Right ventricle myocardium inferior (tissue), 1 donor: ENCODE data around the gene CAMSAP1. TPM values are rescaled to one million over a fixed set of nuclear protein-coding genes. Genes with fewer than 3 reads are reported as not detected.
"Not testable (repeated sequence)": the region's sequence is repeated elsewhere in the genome, so short reads cannot be mapped to it uniquely, and the experiment has no call there.

Experiments used
- ATAC-seq: fragments of 200-7000 bp; cut with Tn5 transposase; one replicate; pipeline ENCODE4 v1.9.1; 2020; ENCODE audit warnings: mild to moderate bottlenecking, moderate library complexity
- DNase-seq: peaks from one replicate; pipeline ENCODE4 v3.0.0; 2021; ENCODE audit errors: missing footprints
- intact Hi-C: fragments of 100-400 bp; cut with DNase I; formaldehyde crosslinking; loops from one replicate; pipeline ENCODE4 v1.11.0; 2022
- total RNA-seq: library from RNA; stranded (reverse); fragmentation: NEBNext Ultra II Directional; extraction: Animal tissue kit (Norgen Biotek cat#: 25700); gene quantifications from one replicate; pipeline ENCODE4 v1.2.1, GENCODE V29; 2021
- donor health status: DM: no; HTN: yes; CAD: no; lungs with severe emphysema.

Gene CAMSAP1
- total RNA-seq, 1 donor from 2014 or later = 17.6 TPM

GRCh38 chr9:135926402-135927194 is 19.3 kb upstream of the CAMSAP1 start:
- ATAC-seq (peak; percentile 43), DNase-seq (no peak)
- intact Hi-C loops = no loop called here

- DNase-seq = no peak
- no peak for ATAC-seq
- intact Hi-C loops = no loop called here
These were observed 18.3 kb upstream of the CAMSAP1 start for GRCh38 chr9:135925496-135926133.

DNA sequence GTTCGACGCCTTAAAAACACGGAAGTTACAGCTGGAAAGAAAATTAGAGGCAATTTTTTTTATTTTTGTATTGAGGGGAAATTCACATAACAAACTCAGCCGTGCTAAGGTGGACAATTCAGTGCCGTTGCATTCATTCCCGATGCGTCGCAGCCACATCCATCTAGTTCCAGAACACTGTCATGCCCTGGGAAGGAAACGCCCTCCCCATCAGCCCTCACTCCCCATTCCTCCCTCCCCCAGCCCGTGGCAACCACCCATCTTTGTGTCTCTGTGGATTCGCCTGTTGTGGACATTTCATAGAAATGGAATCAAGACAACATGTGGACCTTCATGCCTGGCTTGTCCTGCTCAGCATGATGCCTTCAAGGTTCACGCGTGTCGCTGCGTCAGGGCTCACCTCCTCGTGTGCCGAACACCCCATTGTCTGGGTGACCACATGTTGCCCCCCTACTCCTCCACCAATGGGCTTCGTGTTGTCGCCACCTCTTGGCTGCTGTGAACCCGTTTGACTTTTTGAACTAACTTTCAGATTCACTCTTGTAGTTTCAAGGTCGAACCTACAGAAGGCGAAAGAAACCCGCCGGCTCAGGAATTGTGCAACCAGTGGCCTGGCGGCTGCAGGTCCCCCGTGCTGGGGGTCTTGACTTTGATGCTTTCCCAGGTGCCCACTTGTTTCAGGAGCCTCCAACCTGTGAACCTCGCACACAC is 17.4 kb upstream of the CAMSAP1 start:
- DNase-seq = no peak

DNA sequence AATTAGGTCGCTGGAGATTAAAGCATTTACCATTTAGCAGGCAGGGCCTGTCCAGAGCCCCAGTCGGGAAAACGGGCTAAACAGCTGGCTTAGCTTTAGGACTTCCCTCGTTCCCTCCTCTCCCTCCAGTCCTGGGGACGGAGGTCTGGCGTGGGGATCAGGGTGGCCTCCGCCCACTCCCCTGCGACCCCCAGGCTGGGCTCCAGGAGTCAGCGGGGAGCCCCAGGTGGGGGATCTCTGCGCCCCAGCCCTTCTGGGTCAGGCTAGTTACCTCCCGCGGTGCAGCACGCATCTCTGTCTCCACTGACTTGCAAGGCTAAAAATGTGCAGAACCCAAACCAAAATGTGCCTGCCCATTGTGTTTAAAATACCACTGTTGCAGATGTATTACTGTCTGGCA is 16.2 kb upstream of the CAMSAP1 start:
- DNase-seq (no peak), ATAC-seq (no peak)
- intact Hi-C loops = no loop called here

More for the DNA sequence above, 17.4 kb upstream of the CAMSAP1 start:
- no peak for ATAC-seq
- intact Hi-C loops = no loop called here

- intact Hi-C loops = no loop called here
- ATAC-seq (no peak), DNase-seq (no peak)
These were observed 14.5 kb upstream of the CAMSAP1 start for GRCh38 chr9:135921749-135922310.

DNA sequence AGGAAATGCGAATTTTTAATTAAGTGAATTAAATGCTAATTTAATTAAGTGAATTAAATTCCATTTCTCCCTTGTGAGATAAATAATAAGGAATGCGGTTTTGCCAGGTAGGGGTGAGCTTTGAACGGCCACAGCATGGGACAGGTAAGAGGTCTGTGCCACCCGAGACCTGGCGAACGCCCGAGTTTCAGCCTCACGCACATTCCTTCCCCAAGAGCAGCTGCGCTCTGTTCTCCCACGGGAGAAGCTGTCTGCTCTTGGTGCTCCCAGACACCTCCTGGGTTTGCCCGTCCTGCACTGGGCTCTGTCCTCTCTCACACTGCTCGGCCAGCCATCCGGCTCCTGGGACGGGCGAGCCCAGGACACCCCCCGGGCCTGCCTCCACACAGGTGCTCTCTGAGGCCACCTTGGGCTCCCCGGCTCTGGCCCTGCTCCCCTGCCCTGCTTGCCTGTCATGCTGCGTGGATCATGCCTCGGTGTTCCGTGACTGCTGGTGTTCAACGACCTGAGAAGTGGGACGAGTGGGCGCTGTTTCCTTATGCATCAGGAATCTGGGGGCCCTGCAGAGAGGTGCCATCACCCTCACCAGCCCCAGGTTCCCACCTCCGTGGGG is 13.7 kb upstream of the CAMSAP1 start:
- no peak for DNase-seq
- ATAC-seq = no peak
- intact Hi-C loops = no loop called here

DNA sequence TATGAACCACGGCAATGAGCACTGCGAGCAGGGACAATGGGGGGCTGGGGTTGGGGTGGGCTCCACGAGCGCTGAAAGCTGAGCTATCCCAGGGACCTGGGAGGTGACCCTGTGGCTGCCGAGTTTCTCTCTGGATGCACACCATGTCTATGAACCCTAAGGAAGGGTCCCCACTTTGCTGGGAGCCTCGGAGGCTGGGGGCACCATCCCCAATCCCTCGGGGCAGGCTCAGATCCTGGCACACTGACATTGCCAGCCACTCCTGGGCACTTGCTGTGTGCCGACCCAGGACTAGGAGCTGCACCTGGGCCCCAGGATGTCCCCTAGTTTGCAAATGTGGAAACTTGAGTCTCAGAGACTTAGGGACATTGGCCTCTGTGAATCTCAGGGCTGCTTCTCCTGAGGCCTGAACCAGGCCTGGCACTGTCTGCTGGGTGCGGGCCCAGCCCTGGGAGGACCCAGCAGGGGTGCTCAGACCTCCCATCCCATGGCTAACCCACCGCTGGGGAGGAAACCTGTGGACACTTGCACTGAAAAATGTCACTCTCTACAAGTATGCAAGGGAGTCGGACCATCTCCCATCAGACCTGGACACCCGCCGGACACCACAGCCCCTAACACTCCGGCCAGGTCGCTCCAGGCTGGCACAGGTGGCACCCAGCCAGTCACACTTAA is 13.0 kb upstream of the CAMSAP1 start:
- DNase-seq = no peak
- ATAC-seq = no peak
- intact Hi-C loops = no loop called here

- intact Hi-C loops = no loop called here
- ATAC-seq = no peak
- no peak for DNase-seq
These were observed 12.1 kb upstream of the CAMSAP1 start for GRCh38 chr9:135919318-135919890.

DNA sequence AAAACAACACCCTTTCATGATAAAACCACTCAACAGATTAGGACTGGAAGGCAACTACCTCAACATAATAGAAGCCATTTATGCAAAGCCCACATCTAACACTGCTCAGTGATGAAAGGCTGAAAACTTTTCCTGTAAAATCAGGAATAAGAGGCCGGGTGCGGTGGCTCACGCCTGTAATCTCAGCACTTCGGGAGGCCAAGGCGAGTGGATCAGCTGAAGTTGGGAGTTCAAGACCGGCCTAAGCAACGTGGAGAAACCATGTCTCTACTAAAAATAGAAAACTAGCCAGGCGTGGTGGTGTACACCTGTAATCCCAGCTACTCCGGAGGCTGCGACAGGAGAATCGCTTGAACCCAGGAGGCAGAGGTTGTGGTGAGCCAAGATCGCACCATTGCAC is 8.9 kb upstream of the CAMSAP1 start:
- ATAC-seq, DNase-seq, intact Hi-C loops: not testable (repeated sequence)

- no peak for ATAC-seq
- intact Hi-C loops = no loop called here
- no peak for DNase-seq
These were observed 7.6 kb upstream of the CAMSAP1 start for GRCh38 chr9:135914921-135915320.

DNA sequence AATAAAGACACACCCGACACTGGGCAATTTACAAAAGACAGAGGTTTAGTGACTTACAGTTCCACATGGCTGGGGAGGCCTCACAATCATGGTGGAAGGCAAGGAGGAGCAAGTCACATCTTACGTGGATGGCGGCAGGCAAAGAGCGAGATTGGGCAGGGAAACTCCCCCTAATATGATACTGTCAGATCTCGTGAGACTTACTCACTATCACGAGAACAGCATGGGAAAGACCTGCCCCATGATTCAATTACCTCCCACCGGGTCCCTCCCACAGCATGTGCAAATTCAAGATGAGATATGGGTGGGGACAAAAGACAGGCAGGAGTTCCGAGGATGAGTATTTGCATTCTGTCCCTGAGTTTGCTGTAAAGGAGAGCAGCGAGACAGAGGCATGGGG is 3.9 kb upstream of the CAMSAP1 start:
- ATAC-seq, DNase-seq, intact Hi-C loops: not testable (repeated sequence)

DNA sequence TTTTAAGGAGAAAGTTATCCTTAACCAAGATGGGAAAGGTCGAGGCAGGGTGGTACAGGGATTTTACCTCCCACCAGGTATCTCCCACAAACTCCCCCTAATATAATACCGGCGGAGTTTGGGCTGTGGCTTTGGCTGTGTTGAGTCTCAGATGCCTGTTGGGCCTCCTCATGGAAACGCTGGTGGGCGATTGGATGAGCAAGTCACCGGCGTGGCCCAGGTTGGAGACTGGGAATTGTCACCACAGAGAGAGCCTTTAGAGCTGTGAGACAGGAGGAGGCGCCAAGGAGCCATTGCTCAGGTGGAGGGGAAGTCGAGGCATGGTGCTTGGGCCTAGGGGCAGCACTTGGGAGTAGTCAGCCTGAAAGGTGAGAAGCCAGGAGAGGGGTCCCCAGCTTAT is 3.4 kb upstream of the CAMSAP1 start:
- intact Hi-C loops = no loop called here
- DNase-seq = no peak
- ATAC-seq = no peak

- ATAC-seq (no peak), DNase-seq (no peak)
- intact Hi-C loops = no loop called here
These were observed 2.9 kb upstream of the CAMSAP1 start for GRCh38 chr9:135910216-135910615.

DNA sequence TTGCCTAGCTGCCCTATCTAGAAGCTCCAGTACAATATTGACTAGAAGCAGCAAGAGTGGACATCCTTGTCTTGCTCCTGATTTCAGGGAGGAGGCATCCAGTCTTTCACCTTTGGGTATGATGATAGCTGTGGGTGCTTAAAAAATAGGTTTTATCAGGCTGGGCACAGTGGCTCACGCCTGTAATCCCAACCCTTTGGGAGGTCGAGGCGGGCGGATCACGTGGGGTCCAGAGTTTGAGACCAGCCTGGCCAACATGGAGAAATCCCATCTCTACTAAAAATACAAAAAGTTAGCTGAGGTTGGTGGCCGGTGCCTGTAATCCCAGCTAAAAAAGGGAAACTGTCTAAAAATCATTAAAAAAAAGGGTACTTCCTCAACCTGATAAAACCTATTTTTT is 2.0 kb upstream of the CAMSAP1 start:
- DNase-seq = no peak
- no peak for ATAC-seq
- intact Hi-C loops = loop anchor here (5.0 kb wide), 3 partner anchors 38 to 53 kb away; partner anchors contain the start of gene UBAC1

DNA sequence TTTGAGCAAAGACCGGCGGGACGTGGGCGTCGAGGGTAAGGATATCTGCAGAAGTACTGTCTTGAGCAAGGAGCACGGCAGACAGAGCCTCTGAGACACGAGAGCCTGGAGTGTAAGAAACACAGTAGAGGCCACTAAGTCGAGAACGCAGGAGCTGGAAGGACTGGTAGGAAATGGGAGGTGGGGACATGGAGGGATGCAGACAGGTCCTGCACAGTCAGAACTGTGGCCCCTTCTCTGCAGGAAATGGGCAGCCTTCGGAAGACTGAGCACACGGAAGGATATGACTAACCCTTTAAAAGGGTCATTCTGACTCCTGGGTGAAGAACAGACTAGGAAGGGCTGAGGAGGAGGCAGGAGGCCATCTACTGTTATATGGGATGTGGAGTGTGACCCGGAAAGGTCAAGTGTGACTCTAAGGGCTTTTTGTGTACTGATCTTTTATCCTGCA is 1.4 kb upstream of the CAMSAP1 start:
- ATAC-seq (no peak), DNase-seq (no peak)
- intact Hi-C loops = loop anchor here (5.0 kb wide), 3 partner anchors 39 to 54 kb away; partner anchors contain the start of gene UBAC1

- peak; percentile 72 for DNase-seq
- intact Hi-C loops = loop anchor here (5.0 kb wide), 3 partner anchors 39 to 54 kb away; partner anchors contain the start of gene UBAC1
- ATAC-seq = no peak
These were observed 877 bp upstream of the CAMSAP1 start for GRCh38 chr9:135908093-135908753.

DNA sequence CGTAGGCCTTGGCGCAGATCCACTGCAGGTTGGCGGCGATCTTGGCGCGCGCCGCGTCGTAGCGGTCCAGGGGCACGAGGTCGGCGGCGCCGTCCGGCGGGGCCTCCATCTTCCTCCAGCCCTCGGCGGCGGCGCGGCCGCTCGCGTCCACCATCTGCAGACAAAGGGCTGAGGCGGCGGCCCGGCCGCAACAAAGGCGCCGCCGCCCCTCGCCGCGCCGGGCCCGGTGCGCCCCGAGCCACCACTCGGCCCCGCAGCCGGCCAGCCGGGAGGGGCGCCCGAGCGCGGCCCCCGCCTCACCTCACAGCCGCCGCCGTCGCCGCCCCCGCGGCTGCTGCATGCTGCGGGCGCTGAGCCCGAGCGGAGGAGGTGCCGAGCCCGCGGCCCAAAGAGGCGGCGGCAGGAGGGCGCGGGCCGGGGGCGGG is 328 bp downstream of the CAMSAP1 start:
- peak; percentile 78 for DNase-seq
- no peak for ATAC-seq
- intact Hi-C loops = loop anchor here (5.0 kb wide), 3 partner anchors 40 to 55 kb away; partner anchors contain the start of gene UBAC1
